Neural cell (in vitro differentiated cells): ENCODE data around the gene ZC3H4. TPM values are rescaled to one million over a fixed set of nuclear protein-coding genes. Genes with fewer than 3 reads are reported as not detected.

ENCODE experiments used
- H2AFZ ChIP-seq: fragments of 200-600, 300-800 bp; sonication (generic), shearing (Covaris generic); 2 replicates; pipeline ENCODE4 v1.6.0; 2014; ENCODE audit warnings: low read depth, mild to moderate bottlenecking, antibody characterized with exemption, low read length, moderate library complexity
- H3F3A ChIP-seq: fragments of 200-600 bp; shearing (Covaris generic); 2 replicates; pipeline ENCODE4 v1.6.1; 2016; ENCODE audit warnings: mild to moderate bottlenecking, moderate library complexity, mixed read lengths, antibody characterized with exemption, low read length; ENCODE audit not compliant: insufficient read depth, poor library complexity, severe bottlenecking
- H3K27ac ChIP-seq: fragments of 200-600, 300-800 bp; sonication (generic), shearing (Covaris generic); 2 replicates; pipeline ENCODE4 v1.5.1; 2014; ENCODE audit warnings: mild to moderate bottlenecking, low read length, moderate library complexity
- H3K27me3 ChIP-seq: fragments of 300-800, 200-600 bp; sonication (generic), shearing (Covaris generic); 2 replicates; pipeline ENCODE4 v1.6.0; 2014; ENCODE audit warnings: mild to moderate bottlenecking, low read depth, low read length, moderate library complexity; ENCODE audit not compliant: insufficient read depth
- H3K36me3 ChIP-seq: fragments of 300-800, 200-600 bp; sonication (generic), shearing (Covaris generic); 2 replicates; pipeline ENCODE4 v1.5.1; 2014; ENCODE audit warnings: mild to moderate bottlenecking, antibody characterized with exemption, low read length, moderate library complexity; ENCODE audit not compliant: insufficient read depth
- H3K4me2 ChIP-seq: fragments of 300-800, 200-600 bp; sonication (generic), shearing (Covaris generic); 2 replicates; pipeline ENCODE4 v1.6.0; 2014; ENCODE audit warnings: mild to moderate bottlenecking, low read length
- H3K4me3 ChIP-seq: fragments of 300-800, 200-600 bp; sonication (generic), shearing (Covaris generic); 2 replicates; pipeline ENCODE4 v1.5.1; 2014; ENCODE audit warnings: mild to moderate bottlenecking, low read length, moderate library complexity
- H3K79me2 ChIP-seq: fragments of 200-600 bp; shearing (Covaris generic); replicated peaks from 2 replicates; pipeline ENCODE4 v1.6.0; 2014; ENCODE audit warnings: mild to moderate bottlenecking, low read length, moderate library complexity; ENCODE audit not compliant: insufficient read depth
- H3K9ac ChIP-seq: fragments of 300-800, 200-600 bp; sonication (generic), shearing (Covaris generic); 2 replicates; pipeline ENCODE4 v1.6.1; 2016; ENCODE audit warnings: mild to moderate bottlenecking, low read length, mixed read lengths
- H3K9me2 ChIP-seq: fragments of 200-600 bp; shearing (Covaris generic); 2 replicates; pipeline ENCODE4 v1.6.1; 2016; ENCODE audit warnings: mild to moderate bottlenecking, low read length, mixed read lengths; ENCODE audit not compliant: insufficient read depth
- H3K9me3 ChIP-seq: fragments of 200-600, 300-800 bp; sonication (generic), shearing (Covaris generic); 2 replicates; pipeline ENCODE4 v1.6.1; 2016; ENCODE audit warnings: mild to moderate bottlenecking, mixed run types, low read length, moderate library complexity, mixed read lengths
- H4K20me1 ChIP-seq: fragments of 200-600 bp; shearing (Covaris generic); 2 replicates; pipeline ENCODE4 v1.6.1; 2016; ENCODE audit warnings: mild to moderate bottlenecking, mixed run types; ENCODE audit not compliant: insufficient read depth
- EP300 ChIP-seq: fragments of 450-650 bp; conservative IDR thresholded peaks from 2 replicates; pipeline ENCODE4 v1.6.1; 2014; ENCODE audit warnings: antibody characterized with exemption, mild to moderate bottlenecking, moderate library complexity; ENCODE audit not compliant: poor library complexity, severe bottlenecking
- EZH2 ChIP-seq: fragments of 200-600, 300-800 bp; shearing (Covaris generic), sonication (generic); IDR thresholded peaks from 2 replicates; pipeline ENCODE4 v1.6.1; 2014; ENCODE audit warnings: antibody characterized with exemption, low read length, borderline replicate concordance, mild to moderate bottlenecking; ENCODE audit not compliant: insufficient read depth, poor library complexity, severe bottlenecking
- MXI1 ChIP-seq: fragments of 450-650 bp; conservative IDR thresholded peaks from 2 replicates; pipeline ENCODE4 v1.6.1; 2014; ENCODE audit warnings: antibody characterized with exemption, mild to moderate bottlenecking; ENCODE audit not compliant: poor library complexity, severe bottlenecking
- POLR2AphosphoS5 ChIP-seq: IDR thresholded peaks from 2 replicates; pipeline ENCODE4 v1.6.1; 2012
- RAD21 ChIP-seq: fragments of 450-650 bp; conservative IDR thresholded peaks from 2 replicates; pipeline ENCODE4 v1.6.1; 2014; ENCODE audit warnings: antibody characterized with exemption, mild to moderate bottlenecking, moderate library complexity
- SMC3 ChIP-seq: fragments of 450-650 bp; conservative IDR thresholded peaks from 2 replicates; pipeline ENCODE4 v1.6.1; 2014; ENCODE audit warnings: antibody characterized with exemption, mild to moderate bottlenecking, moderate library complexity; ENCODE audit not compliant: poor library complexity
- TAF1 ChIP-seq: IDR thresholded peaks from 2 replicates; pipeline ENCODE4 v1.6.1; 2012; ENCODE audit warnings: low read depth
- polyA plus RNA-seq: library from polyadenylated mRNA; depleted of rRNA; stranded (reverse); fragments of >200 nt; gene quantifications from 2 replicates; pipeline ENCODE4 v1.2.3, GENCODE V29; 2014
- TF ChIP-seq, protein P1 (sequence below): fragments of 450-650 bp; IDR thresholded peaks from 2 replicates; pipeline ENCODE4 v1.5.1; 2014; ENCODE audit warnings: antibody characterized with exemption, mild to moderate bottlenecking, moderate library complexity; ENCODE audit not compliant: poor library complexity, severe bottlenecking
- TF ChIP-seq, protein P2 (sequence below): IDR thresholded peaks from 2 replicates; pipeline ENCODE4 v1.6.1; 2012; ENCODE audit warnings: borderline replicate concordance

Gene ZC3H4
- polyA plus RNA-seq, 1 donor from 2014 or later = 5.1 TPM

DNA sequence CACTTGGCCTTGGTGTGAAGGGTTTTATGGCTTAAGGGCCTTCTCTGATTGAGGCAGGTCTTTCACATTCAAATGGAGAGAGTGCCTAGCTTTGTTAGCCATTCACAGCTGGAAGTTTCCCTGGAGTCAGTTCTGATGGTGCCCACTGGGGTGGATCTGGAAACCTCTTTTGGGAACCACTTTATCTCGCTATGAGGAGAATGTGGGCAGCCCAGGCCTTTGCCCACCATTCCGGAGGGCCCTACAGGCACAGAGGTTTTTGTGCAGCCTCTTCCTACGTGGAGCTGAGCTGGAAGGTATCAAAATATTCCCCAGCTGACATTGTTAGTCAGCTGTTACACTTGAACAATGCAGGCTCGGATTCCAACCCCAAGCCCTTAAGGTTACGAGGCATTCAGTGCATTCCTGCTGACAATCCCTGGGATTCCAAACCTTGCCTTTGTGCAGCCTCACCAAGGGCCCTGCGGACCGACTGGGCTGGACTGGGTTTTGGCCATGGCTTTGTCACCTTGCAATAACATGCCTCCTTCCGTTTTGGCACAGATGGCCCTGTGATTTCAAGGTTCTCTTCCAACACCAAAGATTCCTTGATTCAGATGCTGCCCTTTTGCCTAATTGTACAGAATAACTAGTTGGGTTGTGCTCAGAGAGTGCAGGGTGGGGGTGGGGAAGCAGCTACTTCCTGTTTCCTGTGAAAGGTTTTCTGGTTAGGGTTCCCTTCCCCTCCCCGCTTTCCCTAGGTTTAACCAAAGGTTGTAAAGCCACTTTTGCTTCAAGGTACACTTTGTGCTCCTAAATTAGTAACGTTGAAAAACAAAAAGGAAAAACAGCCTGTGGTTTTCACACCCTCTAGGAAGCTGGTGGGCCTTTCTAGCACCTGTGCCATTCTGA lies 44.1 kb upstream of the ZC3H4 start:
- Histone ChIP-seq H3F3A (no peaks in the 10 kb centered on the region), H3K4me3 (no peak overlapping the region), H3K9me3 (no peaks in the 10 kb centered on the region), H3K9me2 (no peaks in the 10 kb centered on the region), H3K79me2 (no peaks in the 10 kb centered on the region), H3K4me2 (no peak overlapping the region), H3K27me3 (no peaks in the 10 kb centered on the region), H3K27ac (no peak overlapping the region), H3K9ac (no peak overlapping the region), H2AFZ (no peak overlapping the region), H3K36me3 (peaks cover 5% of the 10 kb centered on the region), H4K20me1 (no peaks in the 10 kb centered on the region)
- TF ChIP-seq, protein P1, sequence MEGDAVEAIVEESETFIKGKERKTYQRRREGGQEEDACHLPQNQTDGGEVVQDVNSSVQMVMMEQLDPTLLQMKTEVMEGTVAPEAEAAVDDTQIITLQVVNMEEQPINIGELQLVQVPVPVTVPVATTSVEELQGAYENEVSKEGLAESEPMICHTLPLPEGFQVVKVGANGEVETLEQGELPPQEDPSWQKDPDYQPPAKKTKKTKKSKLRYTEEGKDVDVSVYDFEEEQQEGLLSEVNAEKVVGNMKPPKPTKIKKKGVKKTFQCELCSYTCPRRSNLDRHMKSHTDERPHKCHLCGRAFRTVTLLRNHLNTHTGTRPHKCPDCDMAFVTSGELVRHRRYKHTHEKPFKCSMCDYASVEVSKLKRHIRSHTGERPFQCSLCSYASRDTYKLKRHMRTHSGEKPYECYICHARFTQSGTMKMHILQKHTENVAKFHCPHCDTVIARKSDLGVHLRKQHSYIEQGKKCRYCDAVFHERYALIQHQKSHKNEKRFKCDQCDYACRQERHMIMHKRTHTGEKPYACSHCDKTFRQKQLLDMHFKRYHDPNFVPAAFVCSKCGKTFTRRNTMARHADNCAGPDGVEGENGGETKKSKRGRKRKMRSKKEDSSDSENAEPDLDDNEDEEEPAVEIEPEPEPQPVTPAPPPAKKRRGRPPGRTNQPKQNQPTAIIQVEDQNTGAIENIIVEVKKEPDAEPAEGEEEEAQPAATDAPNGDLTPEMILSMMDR = no peak
- TF ChIP-seq EP300 (no peak), EZH2 (no peak)

DNA sequence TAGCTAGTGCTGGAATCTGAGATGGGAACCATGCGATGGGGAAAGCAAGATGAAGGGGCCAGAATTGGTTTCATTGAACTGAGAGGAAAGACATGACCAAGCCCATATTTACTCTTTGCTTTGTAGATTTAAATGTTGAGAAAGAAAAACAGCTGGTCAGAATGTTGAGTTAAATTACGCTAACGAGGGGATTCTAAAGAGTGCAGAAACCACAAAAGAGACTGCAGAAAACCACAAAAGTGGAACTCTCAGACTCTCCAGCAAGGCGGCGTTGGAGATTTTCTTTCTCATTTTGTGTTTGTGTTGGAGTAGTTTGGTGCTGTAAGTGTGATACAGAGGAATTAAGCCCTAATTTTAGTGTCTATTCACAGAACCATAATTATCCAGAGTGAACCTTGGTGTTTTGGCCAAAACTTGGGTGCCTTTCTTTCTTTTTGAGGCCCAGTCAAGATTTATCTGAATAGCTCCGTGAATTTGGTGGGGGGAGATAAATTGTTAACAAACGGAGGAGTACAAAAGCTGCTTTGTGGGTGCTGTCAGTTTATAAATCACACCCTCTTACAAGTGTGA lies 43.4 kb upstream of the ZC3H4 start:
- H3K27me3 ChIP-seq = no peaks in the 10 kb centered on the region
- H3K9me3 ChIP-seq = no peaks in the 10 kb centered on the region
- H2AFZ ChIP-seq = no peak overlapping the region
- H3K4me2 ChIP-seq = no peak overlapping the region
- H3K9ac ChIP-seq = no peak overlapping the region
- no peak overlapping the region for H3K4me3 ChIP-seq
- no peaks in the 10 kb centered on the region for H4K20me1 ChIP-seq
- no peaks in the 10 kb centered on the region for H3K79me2 ChIP-seq
- peaks cover 5% of the 10 kb centered on the region for H3K36me3 ChIP-seq
- no peaks in the 10 kb centered on the region for H3F3A ChIP-seq
- no peaks in the 10 kb centered on the region for H3K9me2 ChIP-seq
- H3K27ac ChIP-seq = no peak overlapping the region
- TF ChIP-seq, protein P2, sequence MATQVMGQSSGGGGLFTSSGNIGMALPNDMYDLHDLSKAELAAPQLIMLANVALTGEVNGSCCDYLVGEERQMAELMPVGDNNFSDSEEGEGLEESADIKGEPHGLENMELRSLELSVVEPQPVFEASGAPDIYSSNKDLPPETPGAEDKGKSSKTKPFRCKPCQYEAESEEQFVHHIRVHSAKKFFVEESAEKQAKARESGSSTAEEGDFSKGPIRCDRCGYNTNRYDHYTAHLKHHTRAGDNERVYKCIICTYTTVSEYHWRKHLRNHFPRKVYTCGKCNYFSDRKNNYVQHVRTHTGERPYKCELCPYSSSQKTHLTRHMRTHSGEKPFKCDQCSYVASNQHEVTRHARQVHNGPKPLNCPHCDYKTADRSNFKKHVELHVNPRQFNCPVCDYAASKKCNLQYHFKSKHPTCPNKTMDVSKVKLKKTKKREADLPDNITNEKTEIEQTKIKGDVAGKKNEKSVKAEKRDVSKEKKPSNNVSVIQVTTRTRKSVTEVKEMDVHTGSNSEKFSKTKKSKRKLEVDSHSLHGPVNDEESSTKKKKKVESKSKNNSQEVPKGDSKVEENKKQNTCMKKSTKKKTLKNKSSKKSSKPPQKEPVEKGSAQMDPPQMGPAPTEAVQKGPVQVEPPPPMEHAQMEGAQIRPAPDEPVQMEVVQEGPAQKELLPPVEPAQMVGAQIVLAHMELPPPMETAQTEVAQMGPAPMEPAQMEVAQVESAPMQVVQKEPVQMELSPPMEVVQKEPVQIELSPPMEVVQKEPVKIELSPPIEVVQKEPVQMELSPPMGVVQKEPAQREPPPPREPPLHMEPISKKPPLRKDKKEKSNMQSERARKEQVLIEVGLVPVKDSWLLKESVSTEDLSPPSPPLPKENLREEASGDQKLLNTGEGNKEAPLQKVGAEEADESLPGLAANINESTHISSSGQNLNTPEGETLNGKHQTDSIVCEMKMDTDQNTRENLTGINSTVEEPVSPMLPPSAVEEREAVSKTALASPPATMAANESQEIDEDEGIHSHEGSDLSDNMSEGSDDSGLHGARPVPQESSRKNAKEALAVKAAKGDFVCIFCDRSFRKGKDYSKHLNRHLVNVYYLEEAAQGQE = no peak
- TF ChIP-seq RAD21 (no peak), MXI1 (no peak), POLR2AphosphoS5 (no peak), EZH2 (no peak), EP300 (no peak), TAF1 (no peak), SMC3 (no peak)
- TF ChIP-seq, protein P1 = no peak
